GM10266 (cell line): ENCODE results near the gene USP35.
"Not testable (repeated sequence)": the region's sequence is repeated elsewhere in the genome, so short reads cannot be mapped to it uniquely, and the experiment has no call there.

Experiments
- DNase-seq: peaks from one replicate; pipeline ENCODE4 v3.0.0; 2012; ENCODE audit errors: extremely low spot score
- CTCF ChIP-seq: IDR thresholded peaks from 2 replicates; pipeline ENCODE4 v1.5.1; 2012; ENCODE audit warnings: mild to moderate bottlenecking, low read depth; ENCODE audit not compliant: control insufficient read depth, insufficient read depth; ENCODE audit errors: missing control alignments

Gene USP35

GRCh38 chr11:78218707-78219492 lies 30.2 kb downstream of the USP35 start:
- no peak for TF ChIP-seq CTCF
- DNase-seq, result no peak

- no peak for DNase-seq
- no peak for TF ChIP-seq CTCF
These were observed 30.9 kb downstream of the USP35 start for GRCh38 chr11:78219493-78220217.

DNA sequence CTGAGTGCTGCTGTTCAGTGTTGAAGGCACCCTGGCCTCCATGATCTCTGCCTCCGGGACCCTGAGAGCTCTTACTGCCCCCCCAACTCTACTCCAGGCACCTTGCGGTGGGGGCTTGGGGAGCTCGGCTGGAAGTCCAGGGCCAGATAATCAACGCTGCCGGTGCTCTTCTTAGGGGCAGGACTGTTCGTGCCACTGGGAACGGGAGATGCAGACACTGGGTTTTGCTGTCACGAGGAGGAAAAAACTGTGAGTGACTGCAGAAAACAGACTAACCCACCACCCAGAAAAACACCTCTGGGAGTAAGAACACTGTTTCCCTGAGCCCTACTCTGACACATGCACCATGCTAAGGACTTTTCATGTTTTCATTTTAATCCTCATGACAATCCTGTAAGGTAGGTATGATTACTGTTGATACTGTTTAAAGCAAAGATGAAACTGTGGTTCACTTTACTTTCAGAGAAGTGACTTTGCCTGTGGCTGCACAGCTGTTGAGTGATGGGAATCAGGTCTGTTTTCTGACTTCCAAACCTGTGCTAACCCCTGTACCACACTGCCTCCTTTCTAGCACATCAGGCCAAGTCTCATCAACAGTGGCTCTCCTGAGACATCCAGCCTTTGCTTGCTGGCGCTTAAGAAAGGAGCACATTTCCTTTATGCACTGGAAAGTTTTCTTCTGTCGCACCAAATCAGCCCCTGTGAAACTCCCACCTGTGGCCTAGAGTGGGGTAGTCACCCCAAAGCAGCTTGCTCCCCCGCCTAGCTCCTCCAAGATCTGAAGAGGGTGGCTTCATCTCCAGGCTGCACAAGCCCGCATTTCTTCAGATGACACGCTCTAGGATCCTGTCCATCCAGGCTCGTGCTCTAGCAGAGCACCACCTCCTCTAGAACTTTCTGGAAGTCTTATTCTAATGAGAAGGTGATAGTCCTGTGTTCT lies 31.8 kb downstream of the USP35 start:
- no peak for TF ChIP-seq CTCF
- no peak for DNase-seq

DNA sequence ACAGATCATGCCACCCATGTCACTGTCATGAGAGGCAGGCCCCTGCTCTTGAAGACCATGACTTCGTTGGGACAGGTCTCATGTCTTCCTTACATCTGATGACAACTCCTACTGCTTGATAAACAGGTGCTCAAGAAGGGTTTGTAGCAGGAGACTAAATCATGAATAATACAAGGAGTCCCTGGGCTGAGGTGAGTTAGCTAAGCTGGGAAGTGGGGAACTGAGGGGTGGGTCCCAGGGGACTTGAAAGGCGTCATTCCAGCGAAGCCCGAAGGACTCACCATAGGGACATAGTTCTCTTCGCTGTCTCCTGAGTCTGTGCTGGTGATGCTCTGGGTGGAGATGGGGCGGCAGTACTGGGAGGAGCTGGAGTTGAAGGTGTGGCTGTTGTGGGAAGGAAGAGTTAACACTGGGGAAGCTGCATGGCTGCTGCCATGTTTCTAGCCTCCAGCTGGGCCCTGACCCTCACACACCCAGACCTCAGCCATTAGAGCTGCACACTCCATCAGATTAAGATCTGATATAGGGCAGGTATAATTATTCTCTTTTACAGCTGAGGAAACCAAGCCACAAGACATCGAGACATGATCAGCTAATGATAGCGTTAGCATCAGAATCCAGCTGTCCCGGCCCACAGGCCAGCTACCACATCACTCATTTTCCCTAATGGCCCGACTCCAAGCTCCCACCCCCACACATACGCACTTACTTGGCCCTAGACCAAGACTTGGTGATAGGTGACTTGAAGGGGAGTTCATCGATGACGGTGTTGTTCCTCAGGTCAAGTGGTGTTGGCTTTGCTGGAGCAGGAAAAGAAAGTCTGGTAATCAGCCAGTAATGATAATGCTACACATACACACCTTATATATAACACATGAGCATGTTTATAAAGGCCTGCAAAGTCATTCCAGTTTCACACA lies 32.9 kb downstream of the USP35 start:
- no peak for TF ChIP-seq CTCF
- no peak for DNase-seq

- DNase-seq, result not testable (repeated sequence)
These were observed 34.0 kb downstream of the USP35 start for GRCh38 chr11:78222726-78223125.

GRCh38 chr11:78223320-78223954 lies 34.7 kb downstream of the USP35 start:
- TF ChIP-seq CTCF, result no peak

More at GRCh38 chr11:78223320-78223954, 34.7 kb downstream of the USP35 start:
- peak; percentile 49 for DNase-seq
